ENCODE results near the gene SEMA4D.

The SEMA4D gene

GRCh38 chr9:89505048-89505447 lies 7.1 kb upstream of the SEMA4D start:
- Histone ChIP-seq H3K4me3 (ENCODE audit: low read depth in 1 of 2, low read length in 2 of 2) (no peak overlapping the region), H2AFZ (ENCODE audit: low read depth, low read length) (no peak overlapping the region), H3K9me3 (ENCODE audit: insufficient read depth, low read length, severe bottlenecking) (no peaks in the 10 kb centered on the region), H3K9ac (ENCODE audit: low read depth, low read length) (no peak overlapping the region), H3K27ac (ENCODE audit: low read length) (peak overlapping the region; percentile 44; the same call in 1 of the 2 replicates), H3K79me2 (ENCODE audit: insufficient read depth, low read length) (no peaks in the 10 kb centered on the region), H3K27me3 (ENCODE audit: insufficient read depth, low read length, poor library complexity) (no peaks in the 10 kb centered on the region), H3K36me3 (ENCODE audit: insufficient read depth, low read length) (no peaks in the 10 kb centered on the region), H3K4me2 (ENCODE audit: insufficient read depth, low read length) (no peak overlapping the region), H3K4me1 (ENCODE audit: insufficient read depth, low read length) (peaks cover 78% of the 10 kb centered on the region), H4K20me1 (ENCODE audit: insufficient read depth, low read length) (no peaks in the 10 kb centered on the region)
- TF ChIP-seq EZH2 (IDR thresholded peaks at IDR 0.05; ENCODE audit: borderline replicate concordance, low read depth, low read length, severe bottlenecking) (no peak), CTCF (IDR thresholded peaks at IDR 0.05; ENCODE audit: borderline replicate concordance, extremely low read depth, low read length, poor library complexity, severe bottlenecking) (no peak)
- ATAC-seq (ENCODE audit: insufficient read depth, low read depth) (no peak), DNase-seq (no peak)

- no peaks in the 10 kb centered on the region for H3K9me3 ChIP-seq (ENCODE audit: insufficient read depth, low read length, severe bottlenecking)
- no peak overlapping the region; the same call in 1 of the 2 replicates for H3K9ac ChIP-seq (ENCODE audit: low read depth, low read length)
- H3K79me2 ChIP-seq (ENCODE audit: insufficient read depth, low read length) = peaks cover 7% of the 10 kb centered on the region
- H3K27me3 ChIP-seq (ENCODE audit: insufficient read depth, low read length, poor library complexity) = no peaks in the 10 kb centered on the region
- DNase-seq (no peak), ATAC-seq (ENCODE audit: insufficient read depth, low read depth) (no peak)
- H4K20me1 ChIP-seq (ENCODE audit: insufficient read depth, low read length) = no peaks in the 10 kb centered on the region
- peaks cover 82% of the 10 kb centered on the region for H3K4me1 ChIP-seq (ENCODE audit: insufficient read depth, low read length)
- H2AFZ ChIP-seq (ENCODE audit: low read depth, low read length) = no peak overlapping the region
- H3K4me3 ChIP-seq (ENCODE audit: low read depth in 1 of 2, low read length in 2 of 2) = no peak overlapping the region
- no peak overlapping the region for H3K4me2 ChIP-seq (ENCODE audit: insufficient read depth, low read length)
- TF ChIP-seq EZH2 (IDR thresholded peaks at IDR 0.05; ENCODE audit: borderline replicate concordance, low read depth, low read length, severe bottlenecking) = no peak
- TF ChIP-seq CTCF (IDR thresholded peaks at IDR 0.05; ENCODE audit: borderline replicate concordance, extremely low read depth, low read length, poor library complexity, severe bottlenecking) = no peak
- H3K27ac ChIP-seq (ENCODE audit: low read length) = peak overlapping the region; percentile 87
- no peaks in the 10 kb centered on the region for H3K36me3 ChIP-seq (ENCODE audit: insufficient read depth, low read length)
Observed at GRCh38 chr9:89502671-89503070, 4.8 kb upstream of the SEMA4D start.

- Histone ChIP-seq H3K36me3 (ENCODE audit: insufficient read depth, low read length) (no peaks in the 10 kb centered on the region; the same call in 1 of the 2 replicates), H3K4me3 (ENCODE audit: low read depth in 1 of 2, low read length in 2 of 2) (peak overlapping the region in 1 of 2 experiments; percentile 4; a peak in 1 of 4 replicates), H2AFZ (ENCODE audit: low read depth, low read length) (peak overlapping the region; percentile 20), H3K4me1 (ENCODE audit: insufficient read depth, low read length) (peaks cover 77% of the 10 kb centered on the region), H3K27ac (ENCODE audit: low read length) (peak overlapping the region; percentile 87), H4K20me1 (ENCODE audit: insufficient read depth, low read length) (no peaks in the 10 kb centered on the region), H3K9me3 (ENCODE audit: insufficient read depth, low read length, severe bottlenecking) (no peaks in the 10 kb centered on the region), H3K79me2 (ENCODE audit: insufficient read depth, low read length) (peaks cover 12% of the 10 kb centered on the region), H3K4me2 (ENCODE audit: insufficient read depth, low read length) (peak overlapping the region; percentile 11), H3K27me3 (ENCODE audit: insufficient read depth, low read length, poor library complexity) (no peaks in the 10 kb centered on the region), H3K9ac (ENCODE audit: low read depth, low read length) (peak overlapping the region; percentile 37; the same call in 1 of the 2 replicates)
- TF ChIP-seq EZH2 (IDR thresholded peaks at IDR 0.05; ENCODE audit: borderline replicate concordance, low read depth, low read length, severe bottlenecking) (no peak), CTCF (IDR thresholded peaks at IDR 0.05; ENCODE audit: borderline replicate concordance, extremely low read depth, low read length, poor library complexity, severe bottlenecking) (no peak)
- DNase-seq = peak; percentile 62
- peak; percentile 35 for ATAC-seq (ENCODE audit: insufficient read depth, low read depth)
Observed at GRCh38 chr9:89502038-89502601, 4.2 kb upstream of the SEMA4D start.
